CD14-positive monocyte (primary cell): ENCODE measurements around the gene DDX42. TPM values are rescaled to one million over a fixed set of nuclear protein-coding genes. Genes with fewer than 3 reads are reported as not detected.
A peak's percentile ranks its signal among the peaks of the same experiment; 100 is the strongest.

Source experiments
- DNase-seq, 3 donors: peaks; one replicate each; pipeline ENCODE4 v3.0.0-alpha.2; 2011 to 2022
- H2AFZ ChIP-seq: 2 replicates; pipeline ENCODE4 v1.6.0; 2012; ENCODE audit warnings: mild to moderate bottlenecking, low read depth, low read length, inconsistent platforms; ENCODE audit not compliant: insufficient read depth, poor library complexity, severe bottlenecking
- H3K27ac ChIP-seq, 2 donors: 1 replicate in 1 of 2; 2 replicates in 1 of 2; pipeline ENCODE4 v1.5.1; 2012 to 2013; ENCODE audit warnings: low read length in 2 of 2, control low read depth in 1 of 2, inconsistent platforms in 1 of 2, low read depth in 1 of 2, mild to moderate bottlenecking in 1 of 2
- H3K27me3 ChIP-seq, 2 donors: one replicate each; pipeline versions ENCODE4 v1.6.0 to v1.6.1; 2011 to 2013; ENCODE audit warnings: low read length in 2 of 2; ENCODE audit not compliant: control insufficient read depth in 2 of 2, insufficient read depth in 2 of 2
- H3K36me3 ChIP-seq, 2 donors: replicated peaks in 1 of 2; 1 replicate in 1 of 2; 2 replicates in 1 of 2; pipeline versions ENCODE4 v1.5.1 to v1.6.1; 2012 to 2013; ENCODE audit warnings: low read length in 2 of 2, control low read depth in 1 of 2, inconsistent platforms in 1 of 2, mild to moderate bottlenecking in 1 of 2; ENCODE audit not compliant: insufficient read depth in 2 of 2, control insufficient read depth in 1 of 2
- H3K4me1 ChIP-seq, 2 donors: 1 replicate in 1 of 2; 2 replicates in 1 of 2; pipeline versions ENCODE4 v1.5.1 to v1.6.1; 2012 to 2013; ENCODE audit warnings: low read length in 2 of 2, control low read depth in 1 of 2, inconsistent platforms in 1 of 2, mild to moderate bottlenecking in 1 of 2, moderate library complexity in 1 of 2; ENCODE audit not compliant: insufficient read depth in 2 of 2, control insufficient read depth in 1 of 2
- H3K4me2 ChIP-seq: replicated peaks from 2 replicates; pipeline ENCODE3; 2012; ENCODE audit warnings: low read length, moderate library complexity, mild to moderate bottlenecking; ENCODE audit not compliant: poor library complexity, severe bottlenecking; ENCODE audit errors: extremely low read depth
- H3K4me3 ChIP-seq, 3 experiments: fragments of 200-600 bp in 1 of 3; sonication (generic) in 1 of 3; replicated peaks in 1 of 3; 1 replicate in 2 of 3; 2 replicates in 1 of 3; pipeline ENCODE4 v1.5.1; 2011 to 2013; ENCODE audit warnings: low read length in 3 of 3, mild to moderate bottlenecking in 3 of 3, control low read depth in 2 of 3, low read depth in 2 of 3, inconsistent platforms in 1 of 3, moderate library complexity in 1 of 3
- H3K79me2 ChIP-seq: 2 replicates; pipeline ENCODE4 v1.6.0; 2012; ENCODE audit warnings: mild to moderate bottlenecking, control low read depth, inconsistent platforms, low read length, moderate library complexity; ENCODE audit not compliant: insufficient read depth
- H3K9ac ChIP-seq: 2 replicates; pipeline ENCODE4 v1.6.0; 2017; ENCODE audit warnings: low read length, mild to moderate bottlenecking; ENCODE audit not compliant: insufficient read depth, poor library complexity, severe bottlenecking
- H3K9me3 ChIP-seq, 2 donors: replicated peaks in 1 of 2; 1 replicate in 1 of 2; 2 replicates in 1 of 2; pipeline versions ENCODE4 v1.5.1 to v1.6.1; 2012 to 2013; ENCODE audit warnings: low read length in 2 of 2, control low read depth in 1 of 2; ENCODE audit not compliant: control insufficient read depth in 1 of 2, insufficient read depth in 1 of 2
- H4K20me1 ChIP-seq: 2 replicates; pipeline ENCODE4 v1.6.0; 2012; ENCODE audit warnings: mild to moderate bottlenecking, low read length, control low read depth, moderate library complexity; ENCODE audit not compliant: insufficient read depth
- H3K27ac Mint-ChIP-seq, 7 donors: one replicate each; pipeline ENCODE4 v1.8.0; 2020; ENCODE audit warnings: mild to moderate bottlenecking in 7 of 7, mixed read lengths in 7 of 7, moderate library complexity in 6 of 7, inconsistent platforms in 2 of 7
- H3K27me3 Mint-ChIP-seq, 3 donors: one replicate each; pipeline ENCODE4 v1.8.0; 2021 to 2022; ENCODE audit warnings: low read depth in 3 of 3, mild to moderate bottlenecking in 3 of 3, mixed read lengths in 3 of 3, moderate library complexity in 3 of 3, inconsistent platforms in 1 of 3
- H3K36me3 Mint-ChIP-seq, 2 donors: one replicate each; pipeline ENCODE4 v1.8.0; 2020; ENCODE audit warnings: mixed read lengths in 2 of 2, inconsistent platforms in 1 of 2, mild to moderate bottlenecking in 1 of 2
- H3K4me1 Mint-ChIP-seq: one replicate; pipeline ENCODE4 v1.8.0; 2020; ENCODE audit warnings: mild to moderate bottlenecking, mixed read lengths
- H3K4me3 Mint-ChIP-seq, 2 donors: one replicate each; pipeline ENCODE4 v1.8.0; 2020; ENCODE audit warnings: mild to moderate bottlenecking in 2 of 2, mixed read lengths in 2 of 2, moderate library complexity in 1 of 2
- H3K9me3 Mint-ChIP-seq, 7 donors: one replicate each; pipeline ENCODE4 v1.8.0; 2020 to 2022; ENCODE audit warnings: mixed read lengths in 7 of 7, mild to moderate bottlenecking in 6 of 7, moderate library complexity in 6 of 7, inconsistent platforms in 2 of 7
- CTCF ChIP-seq: fragments of 200-600 bp; IDR thresholded peaks from one replicate; pipeline ENCODE4 v1.8.0; 2022; ENCODE audit warnings: antibody characterized with exemption, mild to moderate bottlenecking
- WGBS: methylation state at CpG from one replicate; pipeline ENCODE4 v1.1.5; 2013; ENCODE audit warnings: missing lambda C conversion rate; ENCODE audit not compliant: insufficient coverage; 5-methylcytosine and 5-hydroxymethylcytosine counted together
- intact Hi-C, 2 donors: fragments of 100-400 bp; cut with micrococcal nuclease; formaldehyde crosslinking; loops; one replicate each; pipeline versions ENCODE4 v1.15.0 to v1.15.1; 2023
- polyA plus RNA-seq, 3 donors: library from polyadenylated mRNA; depleted of rRNA in 1 of 3; unstranded in 2 of 3; stranded (reverse) in 1 of 3; fragments of 300-500 nt in 2 of 3; fragments of >200 nt in 1 of 3; fragmentation: Illumina TruSeq in 2 of 3; gene quantifications; 1 replicate in 2 of 3; 2 replicates in 1 of 3; pipeline ENCODE4 v1.2.3, GENCODE V29; 2012 to 2021

The DDX42 gene
- polyA plus RNA-seq, 3 donors: 3.1 to 89.2 (median 5.3) TPM

GRCh38 chr17:63833026-63833740, 59.2 kb downstream of the DDX42 start:
- peaks cover 27% of the 10 kb centered on the region for H3K4me1 Mint-ChIP-seq
- Histone ChIP-seq H3K36me3 (peaks cover 76 to 91% of the 10 kb centered on the region in 2 donors), H3K4me1 (peaks cover 9 to 18% of the 10 kb centered on the region in 2 donors), H3K4me3 (no peak overlapping the region), H3K9me3 (no peaks in the 10 kb centered on the region), H3K79me2 (peaks cover 65% of the 10 kb centered on the region), H3K27ac (no peak overlapping the region), H2AFZ (no peak overlapping the region), H3K4me2 (no peak overlapping the region), H3K9ac (no peak overlapping the region), H3K27me3 (no peaks in the 10 kb centered on the region), H4K20me1 (peaks cover 85% of the 10 kb centered on the region)
- peaks cover 0 to 1% (median 0%) of the 10 kb centered on the region in 3 donors for H3K27me3 Mint-ChIP-seq
- peaks cover 72 to 83% of the 10 kb centered on the region in 2 donors for H3K36me3 Mint-ChIP-seq
- no peaks in the 10 kb centered on the region for H3K9me3 Mint-ChIP-seq
- no peak overlapping the region for H3K4me3 Mint-ChIP-seq
- H3K27ac Mint-ChIP-seq: no peak overlapping the region
- 85% methylated on average over 13 of the region's 14 CpGs for WGBS
- intact Hi-C loops: no loop called here
- DNase-seq: no peak
- no peak for TF ChIP-seq CTCF

- peaks cover 65% of the 10 kb centered on the region for H3K79me2 ChIP-seq
- H2AFZ ChIP-seq: no peak overlapping the region
- peak overlapping the region in 1 of 2 donors; percentile 56 for H3K27ac ChIP-seq
- H3K9me3 ChIP-seq: no peaks in the 10 kb centered on the region
- Mint-ChIP-seq H3K27ac (peak overlapping the region in 3 of 7 donors; percentile 40 to 79 (median 71)), H3K9me3 (no peaks in the 10 kb centered on the region), H3K4me1 (peaks cover 30% of the 10 kb centered on the region), H3K4me3 (no peak overlapping the region), H3K36me3 (peaks cover 72 to 83% of the 10 kb centered on the region in 2 donors), H3K27me3 (peaks cover 0 to 1% (median 0%) of the 10 kb centered on the region in 3 donors)
- no peak overlapping the region for H3K9ac ChIP-seq
- 96% methylated on average over 13 of the region's 15 CpGs for WGBS
- no peaks in the 10 kb centered on the region for H3K27me3 ChIP-seq
- no peak for TF ChIP-seq CTCF
- peaks cover 10 to 18% of the 10 kb centered on the region in 2 donors for H3K4me1 ChIP-seq
- intact Hi-C loops: no loop called here
- DNase-seq: no peak
- H4K20me1 ChIP-seq: peaks cover 91% of the 10 kb centered on the region
- H3K4me3 ChIP-seq: no peak overlapping the region
- H3K36me3 ChIP-seq: peaks cover 76 to 90% of the 10 kb centered on the region in 2 donors
- no peak overlapping the region for H3K4me2 ChIP-seq
Measured at GRCh38 chr17:63833741-63834373, 59.9 kb downstream of the DDX42 start.
